HEK293T (cell line): ENCODE data around the gene C11orf21.

ENCODE experiments used
- BHLHE40 ChIP-seq: fragments of 450-650 bp; IDR thresholded peaks from 2 replicates; pipeline ENCODE4 v1.6.1; 2016; ENCODE audit warnings: mild to moderate bottlenecking, moderate library complexity, borderline replicate concordance
- ELF4 ChIP-seq: fragments of 450-650 bp; IDR thresholded peaks from 2 replicates; pipeline ENCODE4 v1.6.1; 2017; ENCODE audit warnings: antibody characterized with exemption
- FOXA1 ChIP-seq: fragments of 450-650 bp; IDR thresholded peaks from 2 replicates; pipeline ENCODE4 v1.6.1; 2016; ENCODE audit warnings: mild to moderate bottlenecking
- FOXK2 ChIP-seq: fragments of 450-650 bp; IDR thresholded peaks from 2 replicates; pipeline ENCODE4 v1.6.1; 2016; ENCODE audit warnings: mild to moderate bottlenecking
- NFRKB ChIP-seq: fragments of 450-650 bp; IDR thresholded peaks from 2 replicates; pipeline ENCODE4 v1.6.1; 2016; ENCODE audit warnings: mild to moderate bottlenecking, moderate library complexity
- SP1 ChIP-seq: fragments of 450-650 bp; IDR thresholded peaks from 2 replicates; pipeline ENCODE4 v1.6.1; 2017

- no peak for TF ChIP-seq FOXK2
- no peak for TF ChIP-seq ELF4
- no peak for TF ChIP-seq NFRKB
- no peak for TF ChIP-seq FOXA1
- TF ChIP-seq SP1 = no peak
- TF ChIP-seq BHLHE40 = no peak
These were observed 28.8 kb downstream of the C11orf21 start for GRCh38 chr11:2272946-2273280.
